Stimulated activated CD4-positive, alpha-beta T cell treated with anti-CD3 and anti-CD28 coated beads, TNF-alpha, amount 100 ng/mL, for 48 hours (primary cell): Measurements from ENCODE around the gene TP53I11.

Source experiments
- DNase-seq, 3 donors: peaks; one replicate each; pipeline ENCODE4 v3.0.0-alpha.2; 2020; ENCODE audit warnings: low read depth in 3 of 3

The TP53I11 gene

GRCh38 chr11:44957040-44957515 is 6.4 kb upstream of the TP53I11 start:
- no peak for DNase-seq

GRCh38 chr11:44955015-44955738 is 4.5 kb upstream of the TP53I11 start:
- DNase-seq: no peak

- DNase-seq: no peak
Measured at GRCh38 chr11:44954051-44954906, 3.6 kb upstream of the TP53I11 start.

GRCh38 chr11:44952500-44953260 is 2.0 kb upstream of the TP53I11 start:
- no peak for DNase-seq

- DNase-seq: no peak
Measured at GRCh38 chr11:44952082-44952481, 1.4 kb upstream of the TP53I11 start.

GRCh38 chr11:44950031-44950624 is 555 bp downstream of the TP53I11 start:
- DNase-seq: peak in 1 of 3 donors; percentile 20

- DNase-seq: no peak
Measured at GRCh38 chr11:44949160-44950030, 1.3 kb downstream of the TP53I11 start.

- DNase-seq: no peak
Measured at GRCh38 chr11:44948155-44948554, 2.5 kb downstream of the TP53I11 start.

- no peak for DNase-seq
Measured at GRCh38 chr11:44947114-44947513, 3.6 kb downstream of the TP53I11 start.

GRCh38 chr11:44946263-44946662 is 4.4 kb downstream of the TP53I11 start:
- no peak for DNase-seq

GRCh38 chr11:44945666-44946065 is 5.0 kb downstream of the TP53I11 start:
- DNase-seq: no peak

- DNase-seq: no peak
Measured at GRCh38 chr11:44944853-44945235, 5.8 kb downstream of the TP53I11 start.

- no peak for DNase-seq
Measured at GRCh38 chr11:44944181-44944852, 6.4 kb downstream of the TP53I11 start.

GRCh38 chr11:44943696-44944095 is 7.0 kb downstream of the TP53I11 start:
- DNase-seq: no peak

- no peak for DNase-seq
Measured at GRCh38 chr11:44943118-44943517, 7.6 kb downstream of the TP53I11 start.

- DNase-seq: no peak
Measured at GRCh38 chr11:44942029-44942955, 8.4 kb downstream of the TP53I11 start.

- DNase-seq: no peak
Measured at GRCh38 chr11:44941259-44942021, 9.2 kb downstream of the TP53I11 start.

- no peak for DNase-seq
Measured at GRCh38 chr11:44940835-44941234, 9.8 kb downstream of the TP53I11 start.
